ENCODE data around the gene RBM14. TPM values are rescaled to one million over a fixed set of nuclear protein-coding genes. Genes with fewer than 3 reads are reported as not detected.
"Not testable (repeated sequence)": the region's sequence is repeated elsewhere in the genome, so short reads cannot be mapped to it uniquely, and the experiment has no call there.

RBM14 gene
- polyA plus RNA-seq, 1 donor = 68.5 TPM

- Histone ChIP-seq H3K27me3 (ENCODE audit: control insufficient read depth, insufficient read depth, low read length) (no peaks in the 10 kb centered on the region), H3K4me3 (ENCODE audit: low read length) (no peak overlapping the region), H3K36me3 (ENCODE audit: control insufficient read depth, insufficient read depth, low read length) (peaks cover 47% of the 10 kb centered on the region), H3K4me1 (ENCODE audit: control insufficient read depth, insufficient read depth, low read length) (no peaks in the 10 kb centered on the region), H3K27ac (ENCODE audit: low read length) (no peak overlapping the region), H3K9me3 (ENCODE audit: control insufficient read depth, low read depth, low read length) (no peaks in the 10 kb centered on the region)
- DNase-seq = no peak
- no CpG with 5 or more reads among the region's 6 CpGs for WGBS (ENCODE audit: insufficient coverage, low lambda C conversion rate)
These were observed 15.5 kb downstream of the RBM14 start for GRCh38 chr11:66631883-66632282.

- DNase-seq = no peak
- Histone ChIP-seq H3K4me3 (ENCODE audit: low read length) (no peak overlapping the region), H3K36me3 (ENCODE audit: control insufficient read depth, insufficient read depth, low read length) (peaks cover 37% of the 10 kb centered on the region), H3K27ac (ENCODE audit: low read length) (no peak overlapping the region), H3K4me1 (ENCODE audit: control insufficient read depth, insufficient read depth, low read length) (peaks cover 6% of the 10 kb centered on the region), H3K27me3 (ENCODE audit: control insufficient read depth, insufficient read depth, low read length) (no peaks in the 10 kb centered on the region), H3K9me3 (ENCODE audit: control insufficient read depth, low read depth, low read length) (no peaks in the 10 kb centered on the region)
- 83% methylated on average over 1 of the region's 2 CpGs for WGBS (ENCODE audit: insufficient coverage, low lambda C conversion rate)
These were observed 16.5 kb downstream of the RBM14 start for GRCh38 chr11:66632952-66633351.

GRCh38 chr11:66636411-66636810 is 20.0 kb downstream of the RBM14 start:
- H3K4me1 ChIP-seq (ENCODE audit: control insufficient read depth, insufficient read depth, low read length) = peaks cover 19% of the 10 kb centered on the region
- H3K36me3 ChIP-seq (ENCODE audit: control insufficient read depth, insufficient read depth, low read length) = peaks cover 32% of the 10 kb centered on the region
- no CpG with 5 or more reads among the region's 3 CpGs for WGBS (ENCODE audit: insufficient coverage, low lambda C conversion rate)

GRCh38 chr11:66637557-66638176 is 21.2 kb downstream of the RBM14 start:
- WGBS (ENCODE audit: insufficient coverage, low lambda C conversion rate) = 38% methylated on average over 2 of the region's 12 CpGs
- peak overlapping the region; percentile 45 for H3K27ac ChIP-seq (ENCODE audit: low read length)
- peaks cover 28% of the 10 kb centered on the region for H3K4me1 ChIP-seq (ENCODE audit: control insufficient read depth, insufficient read depth, low read length)
- no peak for DNase-seq
- no peaks in the 10 kb centered on the region for H3K9me3 ChIP-seq (ENCODE audit: control insufficient read depth, low read depth, low read length)
- peaks cover 32% of the 10 kb centered on the region for H3K36me3 ChIP-seq (ENCODE audit: control insufficient read depth, insufficient read depth, low read length)
- peak overlapping the region; percentile 89 for H3K4me3 ChIP-seq (ENCODE audit: low read length)
- H3K27me3 ChIP-seq (ENCODE audit: control insufficient read depth, insufficient read depth, low read length) = no peaks in the 10 kb centered on the region

More at GRCh38 chr11:66636411-66636810, 20.0 kb downstream of the RBM14 start:
- H3K9me3 ChIP-seq (ENCODE audit: control insufficient read depth, low read depth, low read length) = no peaks in the 10 kb centered on the region
- no peak overlapping the region for H3K27ac ChIP-seq (ENCODE audit: low read length)
- no peak overlapping the region for H3K4me3 ChIP-seq (ENCODE audit: low read length)
- DNase-seq = no peak
- no peaks in the 10 kb centered on the region for H3K27me3 ChIP-seq (ENCODE audit: control insufficient read depth, insufficient read depth, low read length)

GRCh38 chr11:66638177-66639065 is 22.0 kb downstream of the RBM14 start, which contains the start of gene RBM4:
TSS of gene RBM4 (plus strand) at chr11:66638703. CDS start at chr11:66639712, 1,009 bp downstream.
- Histone ChIP-seq H3K4me3 (ENCODE audit: low read length) (peak within 1 kb of the TSS; percentile 89), H3K9me3 (ENCODE audit: control insufficient read depth, low read depth, low read length) (no peaks in the 10 kb centered on the region), H3K4me1 (ENCODE audit: control insufficient read depth, insufficient read depth, low read length) (peaks cover 28% of the 10 kb centered on the region), H3K36me3 (ENCODE audit: control insufficient read depth, insufficient read depth, low read length) (peaks cover 35% of the 10 kb centered on the region), H3K27me3 (ENCODE audit: control insufficient read depth, insufficient read depth, low read length) (no peaks in the 10 kb centered on the region), H3K27ac (ENCODE audit: low read length) (peak within 1 kb of the TSS; percentile 91)
- WGBS (ENCODE audit: insufficient coverage, low lambda C conversion rate) = 0% methylated on average over 5 of the region's 63 CpGs
- peak; percentile 99 to 100 for DNase-seq

- Histone ChIP-seq H3K4me3 (ENCODE audit: low read length) (peak overlapping the region; percentile 89), H3K36me3 (ENCODE audit: control insufficient read depth, insufficient read depth, low read length) (peaks cover 41% of the 10 kb centered on the region), H3K9me3 (ENCODE audit: control insufficient read depth, low read depth, low read length) (no peaks in the 10 kb centered on the region), H3K27ac (ENCODE audit: low read length) (peak overlapping the region; percentile 91), H3K27me3 (ENCODE audit: control insufficient read depth, insufficient read depth, low read length) (no peaks in the 10 kb centered on the region), H3K4me1 (ENCODE audit: control insufficient read depth, insufficient read depth, low read length) (peaks cover 33% of the 10 kb centered on the region)
- WGBS (ENCODE audit: insufficient coverage, low lambda C conversion rate) = 0% methylated on average over 2 of the region's 27 CpGs
- DNase-seq = peak in 1 of 2 donors; percentile 71
These were observed 22.8 kb downstream of the RBM14 start for GRCh38 chr11:66639066-66639813.

GRCh38 chr11:66639814-66640340 is 23.4 kb downstream of the RBM14 start:
- Histone ChIP-seq H3K36me3 (ENCODE audit: control insufficient read depth, insufficient read depth, low read length) (peaks cover 43% of the 10 kb centered on the region), H3K4me1 (ENCODE audit: control insufficient read depth, insufficient read depth, low read length) (peaks cover 33% of the 10 kb centered on the region), H3K4me3 (ENCODE audit: low read length) (peak overlapping the region; percentile 89)
- not testable (repeated sequence) for H3K27me3 ChIP-seq (ENCODE audit: control insufficient read depth, insufficient read depth, low read length); H3K27ac ChIP-seq (ENCODE audit: low read length); DNase-seq; H3K9me3 ChIP-seq (ENCODE audit: control insufficient read depth, low read depth, low read length)
- WGBS (ENCODE audit: insufficient coverage, low lambda C conversion rate) = no CpG with 5 or more reads among the region's 10 CpGs

GRCh38 chr11:66641834-66642233 is 25.4 kb downstream of the RBM14 start:
- Histone ChIP-seq H3K36me3 (ENCODE audit: control insufficient read depth, insufficient read depth, low read length) (peaks cover 62% of the 10 kb centered on the region), H3K4me3 (ENCODE audit: low read length) (peak overlapping the region; percentile 89), H3K27ac (ENCODE audit: low read length) (no peak overlapping the region), H3K4me1 (ENCODE audit: control insufficient read depth, insufficient read depth, low read length) (peaks cover 33% of the 10 kb centered on the region), H3K9me3 (ENCODE audit: control insufficient read depth, low read depth, low read length) (no peaks in the 10 kb centered on the region), H3K27me3 (ENCODE audit: control insufficient read depth, insufficient read depth, low read length) (no peaks in the 10 kb centered on the region)
- WGBS (ENCODE audit: insufficient coverage, low lambda C conversion rate) = 67% methylated on average over 2 of the region's 3 CpGs
- no peak for DNase-seq

- Histone ChIP-seq H3K4me3 (ENCODE audit: low read length) (no peak overlapping the region), H3K27me3 (ENCODE audit: control insufficient read depth, insufficient read depth, low read length) (no peaks in the 10 kb centered on the region), H3K4me1 (ENCODE audit: control insufficient read depth, insufficient read depth, low read length) (peaks cover 26% of the 10 kb centered on the region), H3K27ac (ENCODE audit: low read length) (no peak overlapping the region), H3K36me3 (ENCODE audit: control insufficient read depth, insufficient read depth, low read length) (peaks cover 74% of the 10 kb centered on the region), H3K9me3 (ENCODE audit: control insufficient read depth, low read depth, low read length) (no peaks in the 10 kb centered on the region)
- no peak for DNase-seq
- WGBS (ENCODE audit: insufficient coverage, low lambda C conversion rate) = no CpG with 5 or more reads among the region's 24 CpGs
These were observed 27.5 kb downstream of the RBM14 start for GRCh38 chr11:66643745-66644437.
